Measurements from ENCODE around the gene CCBE1. TPM values are rescaled to one million over a fixed set of nuclear protein-coding genes. Genes with fewer than 3 reads are reported as not detected.

Gene CCBE1
- total and polyA plus RNA-seq, 2 of the 4 experiments (the other 2 are of a cell fraction): 64.8 to 148 TPM

GRCh38 chr18:59467497-59467896, 229.7 kb downstream of the CCBE1 start:
- Histone ChIP-seq H2BK120ac (ENCODE audit: low read depth, low read length) (no peak overlapping the region), H2AK5ac (ENCODE audit: low read depth, low read length) (no peak overlapping the region), H2BK20ac (ENCODE audit: low read depth, low read length) (no peak overlapping the region), H3K27me3 (ENCODE audit: control insufficient read depth, insufficient read depth, low read length) (no peaks in the 10 kb centered on the region), H3K56ac (ENCODE audit: extremely low read depth, insufficient read depth, low read length) (no peak overlapping the region), H3K18ac (ENCODE audit: low read depth, low read length) (no peak overlapping the region), H3K27ac (ENCODE audit: insufficient read depth, low read length) (no peak overlapping the region), H4K5ac (ENCODE audit: low read depth, low read length) (no peak overlapping the region), H2AFZ (replicated peaks; ENCODE audit: low read length, poor library complexity) (no peak overlapping the region), H3K4me1 (ENCODE audit: control insufficient read depth, insufficient read depth, low read length) (no peaks in the 10 kb centered on the region; the same call in 1 of the 2 replicates), H3K9me3 (ENCODE audit: control insufficient read depth, insufficient read depth, low read length) (no peaks in the 10 kb centered on the region), H3K36me3 (ENCODE audit: control insufficient read depth, insufficient read depth, low read length) (no peaks in the 10 kb centered on the region; the same call in 1 of the 2 replicates), H4K8ac (ENCODE audit: low read depth in 2 of 2, low read length in 2 of 2) (no peak overlapping the region), H2BK15ac (ENCODE audit: low read depth, low read length) (no peak overlapping the region), H3K4me2 (ENCODE audit: low read depth, low read length) (no peak overlapping the region), H3K23ac (ENCODE audit: low read depth, low read length) (no peak overlapping the region), H4K91ac (ENCODE audit: insufficient read depth, low read depth, low read length) (no peak overlapping the region), H3K4ac (ENCODE audit: low read depth, low read length) (no peak overlapping the region), H3K4me3 (ENCODE audit: insufficient read depth, low read depth, low read length) (no peak overlapping the region), H3K14ac (replicated peaks; ENCODE audit: low read depth, low read length) (no peak overlapping the region), H2BK5ac (ENCODE audit: low read depth, low read length, poor library complexity, severe bottlenecking) (no peak overlapping the region), H4K20me1 (ENCODE audit: insufficient read depth, low read length) (no peaks in the 10 kb centered on the region), H3K9ac (ENCODE audit: low read depth, low read length) (no peak overlapping the region), H2AK9ac (replicated peaks; ENCODE audit: low read depth, low read length, poor library complexity) (no peak overlapping the region), H3K9me1 (ENCODE audit: insufficient read depth, low read length) (peaks cover 3% of the 10 kb centered on the region; the same call in 1 of the 2 replicates), H3K79me1 (ENCODE audit: low read depth in 1 of 2, low read length in 2 of 2) (no peaks in the 10 kb centered on the region; a peak in 1 of 4 replicates)
- dilution Hi-C loops (cut with HindIII; ENCODE audit: low sequenced_read_pairs, unreplicated experiment) (no loop called here), intact Hi-C loops (cut with micrococcal nuclease) (no loop called here), in situ Hi-C loops (cut with MboI; ENCODE audit: low sequenced_read_pairs) (loop anchor here (10.0 to 25.0 kb wide), 2 partner anchors 170 to 227 kb away; partner anchors contain the start of gene CCBE1)
- TF ChIP-seq SMC3 (IDR thresholded peaks at IDR 0.05; ENCODE audit: low read depth, low read length): no peak
- no peak for TF ChIP-seq FOS (IDR thresholded peaks at IDR 0.05; ENCODE audit: low read depth, low read length)
- no peak for TF ChIP-seq MAFK (IDR thresholded peaks at IDR 0.05; ENCODE audit: low read depth, low read length)
- TF ChIP-seq RAD21 (IDR thresholded peaks at IDR 0.05; ENCODE audit: low read length): no peak
- no peak for TF ChIP-seq POLR2A (IDR thresholded peaks at IDR 0.05; ENCODE audit: low read depth, low read length)
- TF ChIP-seq RFX5 (IDR thresholded peaks at IDR 0.05; ENCODE audit: low read depth, low read length): no peak
- no peak for TF ChIP-seq CHD1 (IDR thresholded peaks at IDR 0.05; ENCODE audit: low read depth, low read length)
- no peak for TF ChIP-seq BHLHE40 (IDR thresholded peaks at IDR 0.05; ENCODE audit: low read depth, low read length)
- no peak for TF ChIP-seq CTCF (conservative IDR thresholded peaks at IDR 0.05; ENCODE audit: low read depth, low read length)
- no peak for TF ChIP-seq ELK1 (IDR thresholded peaks at IDR 0.05; ENCODE audit: borderline replicate concordance, low read depth, low read length)
- TF ChIP-seq NFE2L2 (IDR thresholded peaks at IDR 0.05; ENCODE audit: low read depth, low read length): no peak
- no peak for TF ChIP-seq USF2 (IDR thresholded peaks at IDR 0.05; ENCODE audit: low read depth, low read length)
- TF ChIP-seq CEBPB (IDR thresholded peaks at IDR 0.05; ENCODE audit: low read depth, low read length): no peak
- TF ChIP-seq RCOR1 (IDR thresholded peaks at IDR 0.05; ENCODE audit: insufficient replicate concordance, low read length): no peak
- ATAC-seq (ENCODE audit: low read depth): no peak
- ChIA-PET POLR2A (ENCODE audit: unreplicated experiment) (no interaction called here), CTCF (interaction anchor here (0.9 kb wide), 1 partner anchor 366 kb away, joined by 4 read pairs; no protein-coding TSS in a partner anchor)
- WGBS, 2 experiments (ENCODE audit: extremely low coverage in 2 of 2, insufficient read length in 1 of 2): no CpG with 5 or more reads among the region's 8 CpGs
- BruUV-seq (replicated peaks): no TSS peak
- no peak for DNase-seq

All from IMR-90 (cell line).